Activated CD8-positive, alpha-beta memory T cell treated with anti-CD3 and anti-CD28 coated beads, Interleukin-2, amount 10 ng/mL, durations not matched to agents 7 days and 5 days (primary cell): ENCODE data around the gene CDKN1A. TPM values are rescaled to one million over a fixed set of nuclear protein-coding genes. Genes with fewer than 3 reads are reported as not detected.
"Not testable (repeated sequence)": the region's sequence is repeated elsewhere in the genome, so short reads cannot be mapped to it uniquely, and the experiment has no call there.

Source experiments
- ATAC-seq: fragments of 150-1000 bp; cut with Tn5 transposase; one replicate; pipeline ENCODE4 v1.10.0; 2021; ENCODE audit warnings: moderate library complexity
- CTCF ChIA-PET: fragments of 350-600 bp; sonication (Branson Sonifier 250); formaldehyde crosslinking; loops from one replicate; lab custom pipeline; 2021; ENCODE audit warnings: antibody characterized with exemption; lab: Charles Lee
- DNase-seq: peaks from one replicate; pipeline ENCODE4 v3.0.0-alpha.2; 2020
- H3K27ac Mint-ChIP-seq: one replicate; pipeline ENCODE4 v1.8.0; 2021; ENCODE audit warnings: mild to moderate bottlenecking, mixed read lengths
- H3K27me3 Mint-ChIP-seq: one replicate; pipeline ENCODE4 v1.8.0; 2021; ENCODE audit warnings: mixed read lengths
- H3K36me3 Mint-ChIP-seq: one replicate; pipeline ENCODE4 v1.8.0; 2021; ENCODE audit warnings: mild to moderate bottlenecking, mixed read lengths
- H3K4me1 Mint-ChIP-seq: one replicate; pipeline ENCODE4 v1.8.0; 2021; ENCODE audit warnings: mixed read lengths
- H3K4me3 Mint-ChIP-seq: one replicate; pipeline ENCODE4 v1.8.0; 2021; ENCODE audit warnings: mild to moderate bottlenecking, moderate library complexity, mixed read lengths
- H3K9me3 Mint-ChIP-seq: one replicate; pipeline ENCODE4 v1.8.0; 2022; ENCODE audit warnings: low read depth, mixed read lengths
- total RNA-seq, 2 experiments: library from RNA; stranded (reverse); gene quantifications; one replicate each; pipeline ENCODE4 v1.2.3, GENCODE V29; 2021

Gene CDKN1A
- total RNA-seq, 2 experiments from 2014 or later: 67.5 to 109 TPM

GRCh38 chr6:36642913-36643817, 35.3 kb upstream of the CDKN1A start:
- H3K9me3 Mint-ChIP-seq: no peaks in the 10 kb centered on the region
- no peaks in the 10 kb centered on the region for H3K36me3 Mint-ChIP-seq
- CTCF ChIA-PET: interaction anchor here (1.0 to 1.7 kb wide), 4 partner anchors 8 to 122 kb away, joined by 3 to 5 read pairs (median 3); no protein-coding TSS in a partner anchor
- no peak for ATAC-seq
- peaks cover 5% of the 10 kb centered on the region for H3K27me3 Mint-ChIP-seq
- no peak overlapping the region for H3K27ac Mint-ChIP-seq
- no peak overlapping the region for H3K4me3 Mint-ChIP-seq
- DNase-seq: no peak
- no peaks in the 10 kb centered on the region for H3K4me1 Mint-ChIP-seq

DNA sequence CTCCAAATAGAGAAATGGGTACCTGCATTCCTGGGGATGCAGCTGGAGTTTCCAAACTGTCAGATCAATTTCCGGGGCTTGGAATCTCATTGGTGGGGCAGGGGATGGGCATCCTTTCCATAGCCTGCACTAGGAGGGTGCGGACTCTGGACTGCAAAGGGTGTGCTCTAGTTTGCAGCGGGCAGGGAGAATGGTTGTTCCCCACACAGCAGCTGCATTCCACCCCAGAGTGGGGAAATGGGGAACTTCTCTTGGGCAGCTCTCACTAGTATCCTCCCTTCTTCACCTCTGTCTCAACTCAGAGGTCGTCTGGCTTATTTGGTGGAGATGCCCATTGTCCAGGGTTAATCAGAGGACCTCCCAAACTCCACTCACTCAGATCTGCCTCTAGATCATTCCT, 34.5 kb upstream of the CDKN1A start:
- no peaks in the 10 kb centered on the region for H3K4me1 Mint-ChIP-seq
- CTCF ChIA-PET: no interaction called here
- no peak for DNase-seq
- ATAC-seq: no peak
- no peak overlapping the region for H3K27ac Mint-ChIP-seq
- peaks cover 10% of the 10 kb centered on the region for H3K27me3 Mint-ChIP-seq
- H3K9me3 Mint-ChIP-seq: no peaks in the 10 kb centered on the region
- H3K4me3 Mint-ChIP-seq: no peak overlapping the region
- H3K36me3 Mint-ChIP-seq: no peaks in the 10 kb centered on the region

DNA sequence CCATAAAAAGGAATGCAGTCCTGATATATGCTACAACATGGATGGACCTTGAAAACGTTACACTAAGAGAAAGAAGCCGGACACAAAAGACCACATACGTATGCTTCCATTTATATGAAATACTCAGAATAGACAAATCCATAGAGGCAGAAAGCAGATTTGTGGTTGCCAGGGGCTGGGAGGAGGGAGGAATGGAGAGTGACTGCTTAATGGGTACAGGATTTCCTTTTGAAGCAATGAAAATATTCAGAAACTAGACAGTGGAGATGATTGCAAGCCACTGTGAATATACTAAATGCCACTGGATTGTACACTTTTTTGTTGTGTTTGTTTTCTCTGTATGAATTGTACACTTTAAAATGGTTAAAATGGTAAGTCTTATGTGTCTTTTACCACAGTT, 29.4 kb upstream of the CDKN1A start:
- ATAC-seq: no peak
- Mint-ChIP-seq H3K4me1 (no peaks in the 10 kb centered on the region), H3K4me3 (no peak overlapping the region), H3K27ac (no peak overlapping the region), H3K27me3 (peaks cover 51% of the 10 kb centered on the region), H3K36me3 (no peaks in the 10 kb centered on the region), H3K9me3 (no peaks in the 10 kb centered on the region)
- no peak for DNase-seq
- CTCF ChIA-PET: no interaction called here

GRCh38 chr6:36649701-36650484, 28.6 kb upstream of the CDKN1A start:
- H3K4me1 Mint-ChIP-seq: no peaks in the 10 kb centered on the region
- no peak for ATAC-seq
- no peak overlapping the region for H3K4me3 Mint-ChIP-seq
- no peaks in the 10 kb centered on the region for H3K9me3 Mint-ChIP-seq
- no peak for DNase-seq
- no peaks in the 10 kb centered on the region for H3K36me3 Mint-ChIP-seq
- CTCF ChIA-PET: interaction anchor here (1.6 kb wide), 1 partner anchor 7 kb away, joined by 3 read pairs; no protein-coding TSS in a partner anchor
- H3K27me3 Mint-ChIP-seq: peaks cover 54% of the 10 kb centered on the region
- no peak overlapping the region for H3K27ac Mint-ChIP-seq

DNA sequence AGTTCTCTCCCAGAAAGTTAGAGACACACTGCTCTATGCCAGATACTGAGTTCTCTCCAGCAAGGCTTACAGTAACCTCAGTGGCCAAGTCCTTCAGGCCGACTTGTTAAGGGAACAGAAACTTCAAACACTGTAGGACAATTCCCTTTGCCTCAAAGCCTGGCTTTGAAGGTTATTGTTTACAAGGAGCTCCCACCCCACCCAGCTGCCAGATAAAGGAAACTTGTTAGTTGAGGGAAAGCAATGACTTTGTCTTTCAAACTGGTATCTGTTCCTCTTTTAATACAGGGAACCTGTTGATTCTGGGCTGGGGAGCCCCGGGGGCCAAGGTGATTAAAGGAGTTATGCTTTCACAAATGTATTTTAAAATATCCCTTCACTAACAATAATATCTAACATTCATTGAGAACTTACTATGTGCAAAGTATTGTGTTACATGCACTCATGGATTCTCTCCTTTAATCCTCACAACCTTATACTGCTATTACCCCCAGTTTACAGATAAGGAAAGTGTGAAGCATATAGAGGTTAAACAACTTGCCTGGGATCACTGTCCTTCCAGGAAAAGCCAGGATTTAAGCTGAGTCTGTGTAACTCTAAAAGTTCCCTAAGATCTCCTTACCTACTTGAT, 27.6 kb upstream of the CDKN1A start:
- Mint-ChIP-seq H3K9me3 (no peaks in the 10 kb centered on the region), H3K36me3 (no peaks in the 10 kb centered on the region), H3K4me1 (no peaks in the 10 kb centered on the region), H3K27ac (no peak overlapping the region), H3K27me3 (peaks cover 64% of the 10 kb centered on the region), H3K4me3 (no peak overlapping the region)
- ATAC-seq (no peak), DNase-seq (no peak)
- CTCF ChIA-PET: interaction anchor here (1.6 to 2.4 kb wide), 2 partner anchors 8 to 36 kb away, joined by 3 to 7 read pairs; no protein-coding TSS in a partner anchor

DNA sequence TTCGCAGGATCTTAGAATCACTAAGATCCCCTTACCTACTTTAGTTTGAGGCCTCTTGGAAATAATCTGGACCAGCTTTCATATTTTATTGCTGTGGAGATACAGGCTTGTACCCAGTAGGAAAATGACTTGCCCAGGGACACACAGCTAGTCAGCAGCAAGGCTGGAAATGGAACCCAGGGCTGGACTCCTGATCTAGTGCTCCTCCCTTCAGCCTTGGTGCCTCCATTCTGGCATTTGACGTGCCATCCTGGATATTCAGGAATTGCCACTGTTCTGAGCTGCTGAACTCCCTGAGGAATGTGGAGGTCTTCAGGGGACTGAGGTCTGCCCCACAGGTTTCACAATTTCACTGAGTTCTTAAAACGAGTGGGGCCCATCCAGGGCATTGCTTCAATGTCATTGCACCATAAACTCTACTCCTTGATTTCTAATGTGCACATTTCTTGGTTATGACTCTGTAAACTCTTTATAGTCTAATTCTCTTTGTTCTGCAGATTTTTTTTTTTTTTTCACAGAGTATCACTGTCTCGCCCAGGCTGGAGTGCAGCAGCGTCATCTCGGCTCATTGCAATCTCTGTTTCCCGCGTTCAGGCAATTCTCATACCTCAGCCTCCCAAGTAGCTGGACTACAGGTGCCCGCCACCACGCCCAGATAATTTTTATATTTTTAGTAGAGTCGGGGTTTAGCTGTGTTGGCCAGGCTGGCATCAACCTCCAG, 26.7 kb upstream of the CDKN1A start:
- ATAC-seq (no peak), DNase-seq (no peak)
- Mint-ChIP-seq H3K27ac (no peak overlapping the region), H3K9me3 (no peaks in the 10 kb centered on the region), H3K4me3 (no peak overlapping the region), H3K36me3 (no peaks in the 10 kb centered on the region), H3K4me1 (no peaks in the 10 kb centered on the region), H3K27me3 (peaks cover 68% of the 10 kb centered on the region)
- CTCF ChIA-PET: interaction anchor here (1.6 to 2.4 kb wide), 2 partner anchors 9 to 37 kb away, joined by 3 to 7 read pairs; no protein-coding TSS in a partner anchor

- DNase-seq, CTCF ChIA-PET, H3K27ac Mint-ChIP-seq, H3K36me3 Mint-ChIP-seq, H3K4me3 Mint-ChIP-seq, ATAC-seq, H3K9me3 Mint-ChIP-seq, H3K4me1 Mint-ChIP-seq: not testable (repeated sequence)
- peaks cover 78% of the 10 kb centered on the region for H3K27me3 Mint-ChIP-seq
These were observed 24.0 kb upstream of the CDKN1A start for GRCh38 chr6:36654469-36654868.

GRCh38 chr6:36655085-36655724, 23.3 kb upstream of the CDKN1A start:
- CTCF ChIA-PET: no interaction called here

GRCh38 chr6:36656441-36656840, 22.1 kb upstream of the CDKN1A start:
- peaks cover 66% of the 10 kb centered on the region for H3K27me3 Mint-ChIP-seq
- CTCF ChIA-PET: interaction anchor here (1.4 kb wide), 1 partner anchor 110 kb away, joined by 4 read pairs; no protein-coding TSS in a partner anchor
- DNase-seq (no peak), ATAC-seq (no peak)
- H3K4me3 Mint-ChIP-seq: no peak overlapping the region
- H3K4me1 Mint-ChIP-seq: no peaks in the 10 kb centered on the region
- no peaks in the 10 kb centered on the region for H3K9me3 Mint-ChIP-seq
- H3K27ac Mint-ChIP-seq: no peak overlapping the region
- H3K36me3 Mint-ChIP-seq: no peaks in the 10 kb centered on the region

More at GRCh38 chr6:36655085-36655724, 23.3 kb upstream of the CDKN1A start:
- ATAC-seq (no peak), DNase-seq (no peak)
- H3K4me1 Mint-ChIP-seq: no peaks in the 10 kb centered on the region
- H3K9me3 Mint-ChIP-seq: no peaks in the 10 kb centered on the region
- H3K27ac Mint-ChIP-seq: no peak overlapping the region
- H3K4me3 Mint-ChIP-seq: no peak overlapping the region
- H3K27me3 Mint-ChIP-seq: peaks cover 78% of the 10 kb centered on the region
- H3K36me3 Mint-ChIP-seq: no peaks in the 10 kb centered on the region

GRCh38 chr6:36657271-36657670, 21.2 kb upstream of the CDKN1A start:
- CTCF ChIA-PET: interaction anchor here (1.0 to 1.4 kb wide), 2 partner anchors 9 to 109 kb away, joined by 3 to 4 read pairs; no protein-coding TSS in a partner anchor
- Mint-ChIP-seq H3K4me3 (no peak overlapping the region), H3K9me3 (no peaks in the 10 kb centered on the region), H3K36me3 (no peaks in the 10 kb centered on the region), H3K4me1 (no peaks in the 10 kb centered on the region), H3K27ac (no peak overlapping the region), H3K27me3 (peaks cover 60% of the 10 kb centered on the region)
- DNase-seq (no peak), ATAC-seq (no peak)

GRCh38 chr6:36657942-36658544, 20.5 kb upstream of the CDKN1A start:
- DNase-seq (no peak), ATAC-seq (no peak)
- Mint-ChIP-seq H3K4me1 (no peaks in the 10 kb centered on the region), H3K27me3 (peaks cover 63% of the 10 kb centered on the region), H3K9me3 (no peaks in the 10 kb centered on the region), H3K36me3 (no peaks in the 10 kb centered on the region), H3K27ac (no peak overlapping the region), H3K4me3 (no peak overlapping the region)
- CTCF ChIA-PET: interaction anchor here (1.0 kb wide), 1 partner anchor 10 kb away, joined by 3 read pairs; no protein-coding TSS in a partner anchor

DNA sequence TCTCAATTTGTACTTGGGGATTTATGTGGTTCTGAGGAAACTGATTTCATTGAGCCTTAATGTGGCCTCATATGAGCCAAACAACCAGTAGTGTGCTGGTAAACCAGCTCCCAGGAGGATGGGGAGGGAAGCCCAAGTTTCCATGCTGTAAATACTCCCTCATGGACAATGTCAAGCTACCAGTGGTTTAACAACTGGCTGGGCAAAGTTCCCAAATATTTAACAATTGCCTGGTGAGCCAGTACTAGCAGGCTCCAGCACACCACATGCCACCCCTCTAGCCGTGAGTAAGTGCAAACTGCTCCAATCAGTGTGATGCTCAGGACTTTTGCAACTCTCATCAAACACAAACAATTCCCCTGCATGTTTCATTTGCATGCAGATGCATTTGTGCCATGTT, 19.2 kb upstream of the CDKN1A start:
- CTCF ChIA-PET: no interaction called here
- Mint-ChIP-seq H3K4me1 (peaks cover 4% of the 10 kb centered on the region), H3K4me3 (no peak overlapping the region), H3K36me3 (no peaks in the 10 kb centered on the region), H3K27me3 (peaks cover 59% of the 10 kb centered on the region), H3K9me3 (no peaks in the 10 kb centered on the region), H3K27ac (no peak overlapping the region)
- DNase-seq: no peak
- ATAC-seq: no peak
